HG02623 (cell line): ENCODE results near the gene HAO1.
A peak's percentile ranks its signal among the peaks of the same experiment; 100 is the strongest.

ENCODE experiments used
- ATAC-seq: cut with Tn5 transposase; IDR thresholded peaks from one replicate; pipeline ENCODE4 v1.9.1; 2021; ENCODE audit warnings: moderate library complexity; ENCODE audit not compliant: unreplicated experiment

Gene HAO1

GRCh38 chr20:7930343-7930742 is 9.9 kb downstream of the HAO1 start:
- ATAC-seq, result no peak

GRCh38 chr20:7926767-7927166 is 13.5 kb downstream of the HAO1 start:
- no peak for ATAC-seq

- no peak for ATAC-seq
Observed at GRCh38 chr20:7926323-7926722, 13.9 kb downstream of the HAO1 start.

- no peak for ATAC-seq
Observed at GRCh38 chr20:7924692-7925091, 15.6 kb downstream of the HAO1 start.

- ATAC-seq, result no peak
Observed at GRCh38 chr20:7916648-7917047, 23.6 kb downstream of the HAO1 start.

GRCh38 chr20:7912551-7912950 is 27.7 kb downstream of the HAO1 start:
- ATAC-seq, result no peak

- ATAC-seq, result no peak
Observed at GRCh38 chr20:7911586-7912330, 28.5 kb downstream of the HAO1 start.

GRCh38 chr20:7908905-7909304 is 31.4 kb downstream of the HAO1 start:
- no peak for ATAC-seq

GRCh38 chr20:7903429-7903828 is 36.8 kb downstream of the HAO1 start:
- no peak for ATAC-seq

GRCh38 chr20:7902879-7903278 is 37.4 kb downstream of the HAO1 start:
- no peak for ATAC-seq

GRCh38 chr20:7897781-7898364 is 42.4 kb downstream of the HAO1 start:
- no peak for ATAC-seq

GRCh38 chr20:7893014-7893730 is 47.1 kb downstream of the HAO1 start:
- no peak for ATAC-seq

- no peak for ATAC-seq
Observed at GRCh38 chr20:7891705-7892104, 48.6 kb downstream of the HAO1 start.

GRCh38 chr20:7889736-7890135 is 50.5 kb downstream of the HAO1 start:
- no peak for ATAC-seq

GRCh38 chr20:7883741-7884140 is 56.5 kb downstream of the HAO1 start:
- ATAC-seq, result no peak

- ATAC-seq, result no peak
Observed at GRCh38 chr20:7883309-7883708, 56.9 kb downstream of the HAO1 start.

- ATAC-seq, result no peak
Observed at GRCh38 chr20:7882076-7882475, 58.2 kb downstream of the HAO1 start.

- no peak for ATAC-seq
Observed at GRCh38 chr20:7881551-7881950, 58.7 kb downstream of the HAO1 start.

GRCh38 chr20:7879883-7880282 is 60.4 kb downstream of the HAO1 start:
- peak; percentile 50 for ATAC-seq

- ATAC-seq, result no peak
Observed at GRCh38 chr20:7868108-7868507, 72.2 kb downstream of the HAO1 start.

- no peak for ATAC-seq
Observed at GRCh38 chr20:7866285-7866684, 74.0 kb downstream of the HAO1 start.

GRCh38 chr20:7859356-7859802 is 80.9 kb downstream of the HAO1 start:
- ATAC-seq, result peak; percentile 55
